Measurements from ENCODE around the gene SARS1.

SARS1 gene

GRCh38 chr1:109225711-109226445 is 12.2 kb downstream of the SARS1 start:
- ATAC-seq (replicated peaks) (no peak), DNase-seq (no peak)
- Mint-ChIP-seq H3K36me3 (peaks cover 28 to 38% of the 10 kb centered on the region in 2 donors), H3K4me1 (peaks cover 3 to 5% of the 10 kb centered on the region in 2 donors), H3K9me3 (no peaks in the 10 kb centered on the region), H3K27ac (no peak overlapping the region), H3K27me3 (no peaks in the 10 kb centered on the region), H3K4me3 (no peak overlapping the region)

GRCh38 chr1:109228167-109228566 is 14.4 kb downstream of the SARS1 start:
- Mint-ChIP-seq H3K4me1 (peaks cover 0 to 1% of the 10 kb centered on the region in 2 donors), H3K36me3 (peaks cover 33 to 47% of the 10 kb centered on the region in 2 donors), H3K4me3 (no peak overlapping the region), H3K27me3 (no peaks in the 10 kb centered on the region), H3K27ac (no peak overlapping the region), H3K9me3 (no peaks in the 10 kb centered on the region)
- no peak for DNase-seq
- no peak for ATAC-seq (replicated peaks)

DNA sequence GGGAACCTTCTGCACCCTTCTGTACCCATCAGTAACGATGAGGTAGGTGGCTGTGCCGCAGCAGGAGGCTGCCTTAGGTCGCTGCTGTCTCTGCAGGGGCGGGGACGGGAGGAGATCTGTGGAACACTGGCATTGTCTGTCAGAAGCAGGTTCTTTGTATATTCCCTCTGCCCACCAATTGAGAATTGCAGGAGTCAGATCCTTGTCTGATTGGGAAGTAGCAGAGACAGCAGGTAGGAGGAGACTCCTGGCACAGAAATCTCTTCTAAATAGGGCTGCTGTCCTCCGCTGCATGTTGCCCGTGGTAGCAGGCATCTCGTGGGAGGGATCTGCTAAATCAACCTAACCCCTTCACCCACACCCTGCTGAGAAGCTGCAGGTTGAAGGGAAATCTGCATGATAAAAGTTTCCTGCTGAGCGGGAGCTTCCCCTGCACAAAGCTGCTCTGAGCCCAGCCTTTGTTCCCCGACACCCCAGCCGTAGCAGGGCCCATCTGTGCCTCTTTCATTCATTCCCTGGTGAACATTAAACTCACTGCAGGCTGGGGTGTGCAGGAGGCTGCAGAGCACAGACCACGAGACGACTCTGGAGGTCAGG is 15.9 kb downstream of the SARS1 start:
- ATAC-seq (replicated peaks) (no peak), DNase-seq (no peak)
- Mint-ChIP-seq H3K36me3 (peaks cover 33 to 43% of the 10 kb centered on the region in 2 donors), H3K27me3 (no peaks in the 10 kb centered on the region), H3K27ac (peak overlapping the region; percentile 75), H3K4me3 (no peak overlapping the region), H3K9me3 (no peaks in the 10 kb centered on the region), H3K4me1 (peaks cover 0 to 1% of the 10 kb centered on the region in 2 donors)

- Mint-ChIP-seq H3K36me3 (peaks cover 35 to 45% of the 10 kb centered on the region in 2 donors), H3K27ac (no peak overlapping the region), H3K9me3 (no peaks in the 10 kb centered on the region), H3K4me3 (no peak overlapping the region), H3K27me3 (no peaks in the 10 kb centered on the region), H3K4me1 (peaks cover 0 to 3% of the 10 kb centered on the region in 2 donors)
- ATAC-seq (replicated peaks) (no peak), DNase-seq (no peak)
Observed at GRCh38 chr1:109231066-109231465, 17.3 kb downstream of the SARS1 start.

DNA sequence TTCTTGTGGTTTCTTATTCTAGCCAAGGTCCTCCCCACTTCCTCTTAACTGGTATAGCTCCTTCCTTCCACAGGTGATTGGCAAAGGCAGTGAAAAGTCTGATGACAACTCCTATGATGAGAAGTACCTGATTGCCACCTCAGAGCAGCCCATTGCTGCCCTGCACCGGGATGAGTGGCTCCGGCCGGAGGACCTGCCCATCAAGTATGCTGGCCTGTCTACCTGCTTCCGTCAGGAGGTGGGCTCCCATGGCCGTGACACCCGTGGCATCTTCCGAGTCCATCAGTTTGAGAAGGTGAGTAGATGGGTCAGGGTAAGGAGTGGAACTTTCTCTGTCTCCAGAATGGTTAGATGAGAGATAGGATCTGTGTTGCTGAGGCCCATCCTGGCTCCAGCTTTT is 21.4 kb downstream of the SARS1 start:
- no peak for ATAC-seq (replicated peaks)
- Mint-ChIP-seq H3K27ac (no peak overlapping the region), H3K36me3 (peaks cover 36 to 56% of the 10 kb centered on the region in 2 donors)

GRCh38 chr1:109237512-109237911 is 23.8 kb downstream of the SARS1 start:
- Mint-ChIP-seq H3K27ac (no peak overlapping the region), H3K9me3 (no peaks in the 10 kb centered on the region), H3K27me3 (peaks cover 10 to 11% of the 10 kb centered on the region in 2 donors), H3K4me3 (no peak overlapping the region), H3K4me1 (peaks cover 24 to 32% of the 10 kb centered on the region in 2 donors), H3K36me3 (peaks cover 27 to 46% of the 10 kb centered on the region in 2 donors)
- DNase-seq (no peak), ATAC-seq (replicated peaks) (no peak)

More for the DNA sequence above, 21.4 kb downstream of the SARS1 start:
- Mint-ChIP-seq H3K9me3 (no peaks in the 10 kb centered on the region), H3K4me1 (peaks cover 6 to 11% of the 10 kb centered on the region in 2 donors), H3K27me3 (no peaks in the 10 kb centered on the region), H3K4me3 (no peak overlapping the region)
- DNase-seq = no peak

DNA sequence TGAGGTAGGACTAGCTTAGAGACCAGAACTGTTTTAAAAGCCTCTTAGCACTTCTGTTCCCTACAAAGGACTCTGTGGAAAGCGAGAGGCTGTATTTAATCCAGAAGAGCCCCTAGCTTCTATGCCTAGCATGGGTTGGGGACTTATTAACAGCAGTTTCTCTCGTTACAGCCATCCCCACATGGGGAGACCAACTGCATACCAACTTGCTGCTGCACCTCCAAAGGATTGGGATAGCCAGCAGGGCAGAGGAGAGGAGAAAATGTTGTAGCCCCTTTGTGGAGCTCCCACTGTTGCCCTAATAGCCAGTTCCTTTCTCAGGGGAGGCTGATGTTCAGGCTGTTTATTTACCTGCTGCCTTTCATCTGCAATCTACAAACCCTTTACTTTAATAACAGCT is 24.7 kb downstream of the SARS1 start:
- ATAC-seq (replicated peaks) (no peak), DNase-seq (no peak)
- Mint-ChIP-seq H3K4me3 (no peak overlapping the region), H3K27ac (no peak overlapping the region), H3K4me1 (peaks cover 28 to 40% of the 10 kb centered on the region in 2 donors), H3K9me3 (no peaks in the 10 kb centered on the region), H3K36me3 (peaks cover 27 to 44% of the 10 kb centered on the region in 2 donors), H3K27me3 (peaks cover 16 to 20% of the 10 kb centered on the region in 2 donors)

DNA sequence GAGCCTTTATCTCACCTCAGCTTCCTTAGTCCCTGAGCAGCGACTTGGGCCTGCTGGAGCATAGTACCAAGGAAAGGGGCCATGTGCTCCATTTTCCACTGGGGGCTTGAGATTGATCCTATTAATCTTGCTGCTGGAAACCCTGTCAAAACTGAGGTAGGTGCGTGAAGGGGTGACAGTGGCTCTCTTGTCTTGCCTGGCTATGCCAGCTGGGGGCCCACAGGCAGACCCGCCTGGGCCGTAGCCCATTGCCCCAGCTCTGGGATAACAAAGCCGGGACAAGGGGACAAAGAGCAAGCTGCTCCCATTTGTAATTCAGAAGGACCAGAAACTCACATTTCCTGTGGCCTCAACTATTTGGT is 25.3 kb downstream of the SARS1 start:
- Mint-ChIP-seq H3K4me1 (peaks cover 28 to 40% of the 10 kb centered on the region in 2 donors), H3K36me3 (peaks cover 27 to 44% of the 10 kb centered on the region in 2 donors), H3K27me3 (peaks cover 19 to 25% of the 10 kb centered on the region in 2 donors), H3K4me3 (no peak overlapping the region), H3K27ac (no peak overlapping the region), H3K9me3 (no peaks in the 10 kb centered on the region)
- ATAC-seq (replicated peaks) (no peak), DNase-seq (no peak)

DNA sequence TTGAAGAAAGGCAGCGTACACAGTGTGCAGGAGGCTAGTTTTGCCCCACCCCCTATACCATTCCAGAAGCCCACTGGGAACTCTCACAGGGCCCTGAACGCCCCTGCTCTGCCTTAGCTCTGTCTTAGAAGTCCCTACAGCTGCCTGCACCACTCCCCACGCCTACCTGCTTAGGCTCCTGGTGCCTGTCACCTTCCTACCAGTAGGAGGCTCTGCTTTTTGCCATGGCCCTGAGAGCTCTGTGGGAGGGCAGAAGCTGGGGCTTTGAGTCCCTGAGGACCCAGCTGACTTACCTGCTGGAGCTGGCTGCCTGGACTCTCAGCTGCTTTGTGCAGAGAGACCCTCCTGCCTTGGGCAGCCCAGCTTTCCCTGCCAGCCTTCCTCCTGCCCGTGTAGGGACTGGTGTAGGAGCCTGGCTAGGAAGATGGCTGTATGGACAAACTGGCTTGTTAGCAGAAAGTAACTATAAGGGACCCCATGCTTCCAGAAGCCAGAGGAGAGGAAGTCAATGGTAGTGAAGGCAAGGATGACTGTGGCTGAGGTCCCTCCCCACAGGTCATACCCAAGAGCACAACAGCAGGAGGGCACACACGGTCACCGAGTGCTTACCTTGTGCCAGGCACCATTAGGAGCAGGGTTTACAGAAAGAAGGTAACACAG is 25.8 kb downstream of the SARS1 start:
- ATAC-seq (replicated peaks) (peak; percentile 83 to 84), DNase-seq (no peak)
- Mint-ChIP-seq H3K27ac (no peak overlapping the region), H3K9me3 (no peaks in the 10 kb centered on the region), H3K27me3 (peaks cover 24 to 30% of the 10 kb centered on the region in 2 donors), H3K36me3 (peaks cover 27 to 44% of the 10 kb centered on the region in 2 donors), H3K4me3 (no peak overlapping the region), H3K4me1 (peaks cover 28 to 40% of the 10 kb centered on the region in 2 donors)

GRCh38 chr1:109240158-109241152 is 26.7 kb downstream of the SARS1 start:
- Mint-ChIP-seq H3K27ac (peak overlapping the region; percentile 11), H3K9me3 (no peaks in the 10 kb centered on the region), H3K4me1 (peaks cover 24 to 40% of the 10 kb centered on the region in 2 donors), H3K27me3 (peaks cover 29 to 36% of the 10 kb centered on the region in 2 donors), H3K4me3 (no peak overlapping the region), H3K36me3 (peaks cover 21 to 38% of the 10 kb centered on the region in 2 donors)
- ATAC-seq (replicated peaks) = peak; percentile 12 to 17
- no peak for DNase-seq

DNA sequence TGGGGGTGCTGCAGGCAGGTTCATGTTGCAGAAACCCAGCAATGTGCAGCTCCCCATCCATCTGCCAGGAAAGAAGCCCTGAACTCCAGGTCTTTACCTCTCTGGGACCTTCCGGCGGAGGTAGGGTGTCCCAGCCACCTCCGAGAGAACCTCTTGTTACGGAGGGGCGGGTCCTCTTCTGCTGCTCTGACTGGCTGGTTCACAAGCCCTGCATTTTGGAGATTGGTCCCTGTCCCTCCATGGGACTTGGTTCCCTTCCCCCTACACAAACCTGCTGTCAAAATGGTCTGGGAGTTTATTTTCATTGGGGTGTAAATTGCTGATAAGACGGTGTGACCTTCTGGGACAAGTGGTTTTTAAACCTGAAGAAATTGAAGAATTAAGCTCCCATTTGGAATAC is 27.6 kb downstream of the SARS1 start:
- H3K36me3 Mint-ChIP-seq = peaks cover 17 to 29% of the 10 kb centered on the region in 2 donors
- no peaks in the 10 kb centered on the region for H3K9me3 Mint-ChIP-seq
- DNase-seq (no peak), ATAC-seq (replicated peaks) (no peak)
- H3K27me3 Mint-ChIP-seq = peaks cover 29 to 38% of the 10 kb centered on the region in 2 donors
- H3K4me1 Mint-ChIP-seq = peaks cover 24 to 40% of the 10 kb centered on the region in 2 donors
- peak overlapping the region; percentile 67 for H3K27ac Mint-ChIP-seq
- no peak overlapping the region for H3K4me3 Mint-ChIP-seq

DNA sequence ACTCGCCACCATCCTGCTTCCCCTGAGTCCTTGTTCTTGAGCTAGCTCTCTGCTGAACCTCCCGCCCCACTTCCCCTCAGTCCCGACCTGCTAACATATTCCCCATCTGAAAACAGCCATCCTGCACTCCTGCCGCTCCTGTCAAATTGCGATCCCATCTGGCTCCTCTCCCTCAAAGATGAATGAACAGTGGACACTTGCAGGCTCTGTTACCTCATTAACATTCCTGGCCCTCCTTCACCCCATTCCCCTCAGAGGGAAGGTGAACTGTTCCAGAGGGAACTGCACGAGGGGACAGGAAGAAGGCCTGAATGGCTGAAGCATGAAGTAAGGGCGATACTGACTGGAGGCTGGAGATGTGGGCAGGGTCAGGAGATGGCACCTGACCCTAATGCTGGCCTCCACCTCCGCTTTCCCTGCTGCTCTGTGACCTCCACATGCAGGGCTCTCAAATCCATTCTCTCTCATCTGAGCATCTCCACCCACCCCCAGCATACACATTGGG is 28.2 kb downstream of the SARS1 start:
- Mint-ChIP-seq H3K4me3 (peak overlapping the region in 1 of 2 donors; percentile 18), H3K27ac (peak overlapping the region; percentile 20)
- ATAC-seq (replicated peaks) = no peak

GRCh38 chr1:109242387-109242786 is 28.7 kb downstream of the SARS1 start:
- DNase-seq (no peak), ATAC-seq (replicated peaks) (no peak)
- peaks cover 35 to 48% of the 10 kb centered on the region in 2 donors for H3K27me3 Mint-ChIP-seq
- peak overlapping the region; percentile 21 for H3K27ac Mint-ChIP-seq
- H3K36me3 Mint-ChIP-seq = peaks cover 15 to 23% of the 10 kb centered on the region in 2 donors
- no peaks in the 10 kb centered on the region for H3K9me3 Mint-ChIP-seq
- H3K4me3 Mint-ChIP-seq = peak overlapping the region in 1 of 2 donors; percentile 18
- peaks cover 24 to 40% of the 10 kb centered on the region in 2 donors for H3K4me1 Mint-ChIP-seq

More for the DNA sequence above, 28.2 kb downstream of the SARS1 start:
- Mint-ChIP-seq H3K9me3 (no peaks in the 10 kb centered on the region), H3K4me1 (peaks cover 24 to 40% of the 10 kb centered on the region in 2 donors), H3K36me3 (peaks cover 17 to 28% of the 10 kb centered on the region in 2 donors), H3K27me3 (peaks cover 35 to 43% of the 10 kb centered on the region in 2 donors)
- no peak for DNase-seq

All from stimulated activated naive B cell treated with anti-CD40 and anti-IgM and Interleukin-4, amounts not matched to agents 10 μg/mL and 1 μg/mL and 100 μg/mL, for 72 hours (primary cell).